ACC112 (cell line): Measurements from ENCODE around the gene TCHP.

Experiments
- H2AFZ ChIP-seq: fragments of 200-600 bp; sonication (generic); one replicate; pipeline ENCODE4 v1.6.0; 2017; ENCODE audit warnings: antibody characterized with exemption, low read length; ENCODE audit not compliant: unreplicated experiment
- H3K27ac ChIP-seq: fragments of 200-600 bp; sonication (generic); 2 replicates; pipeline ENCODE4 v1.5.1; 2014; ENCODE audit warnings: low read depth, mild to moderate bottlenecking, antibody characterized with exemption, low read length, moderate library complexity
- H3K27me3 ChIP-seq: fragments of 200-600 bp; sonication (generic); 2 replicates; pipeline ENCODE4 v1.6.1; 2014; ENCODE audit warnings: mild to moderate bottlenecking, antibody characterized with exemption, low read length, moderate library complexity, mixed read lengths; ENCODE audit not compliant: insufficient read depth
- H3K36me3 ChIP-seq: fragments of 200-600 bp; sonication (generic); 2 replicates; pipeline ENCODE4 v1.6.1; 2016; ENCODE audit warnings: mild to moderate bottlenecking, antibody characterized with exemption, low read length, moderate library complexity, mixed read lengths; ENCODE audit not compliant: insufficient read depth
- H3K4me1 ChIP-seq: fragments of 200-600 bp; sonication (generic); one replicate; pipeline ENCODE4 v1.6.1; 2016; ENCODE audit warnings: low read length, mixed read lengths; ENCODE audit not compliant: insufficient read depth, unreplicated experiment, control insufficient read depth
- H3K4me3 ChIP-seq: fragments of 200-600 bp; sonication (generic); 2 replicates; pipeline ENCODE4 v1.5.1; 2014; ENCODE audit warnings: mild to moderate bottlenecking, low read depth, low read length
- H3K79me2 ChIP-seq: fragments of 200-600 bp; sonication (generic); one replicate; pipeline ENCODE4 v1.6.0; 2016; ENCODE audit warnings: low read length; ENCODE audit not compliant: control insufficient read depth, unreplicated experiment, insufficient read depth

TCHP gene

GRCh38 chr12:109937371-109937770 is 37.3 kb downstream of the TCHP start:
- no peak overlapping the region for H2AFZ ChIP-seq
- peaks cover 8% of the 10 kb centered on the region; the same call in 1 of the 2 replicates for H3K36me3 ChIP-seq
- no peaks in the 10 kb centered on the region for H3K27me3 ChIP-seq
- no peaks in the 10 kb centered on the region for H3K4me1 ChIP-seq
- no peak overlapping the region for H3K4me3 ChIP-seq
- no peak overlapping the region for H3K27ac ChIP-seq
- H3K79me2 ChIP-seq = no peaks in the 10 kb centered on the region

- H3K4me3 ChIP-seq = no peak overlapping the region
- no peaks in the 10 kb centered on the region for H3K27me3 ChIP-seq
- no peaks in the 10 kb centered on the region for H3K79me2 ChIP-seq
- no peak overlapping the region for H2AFZ ChIP-seq
- H3K36me3 ChIP-seq = peaks cover 8% of the 10 kb centered on the region; the same call in 1 of the 2 replicates
- H3K4me1 ChIP-seq = no peaks in the 10 kb centered on the region
- no peak overlapping the region for H3K27ac ChIP-seq
Observed at GRCh38 chr12:109938947-109939346, 38.9 kb downstream of the TCHP start.

DNA sequence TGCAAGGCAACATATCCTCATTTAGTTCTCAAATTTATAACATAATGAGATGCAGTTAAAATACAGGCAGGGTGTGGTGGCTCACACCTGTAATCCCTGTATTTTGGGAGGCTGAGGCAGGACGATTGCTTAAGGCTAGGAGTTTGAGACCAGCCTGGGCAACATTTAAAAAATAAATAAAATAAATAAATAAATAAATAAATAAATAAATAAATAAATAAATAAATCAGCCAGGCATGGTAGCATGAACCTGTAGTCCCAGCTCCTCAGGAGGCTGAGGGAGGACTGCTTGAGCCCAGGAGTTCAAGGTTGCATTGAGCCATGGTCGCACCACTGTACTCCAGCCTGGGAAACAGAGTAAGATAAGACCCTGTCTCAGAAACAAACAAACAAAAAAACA is 39.4 kb downstream of the TCHP start:
- no peak overlapping the region for H2AFZ ChIP-seq
- no peaks in the 10 kb centered on the region for H3K27me3 ChIP-seq
- peaks cover 3% of the 10 kb centered on the region; the same call in 1 of the 2 replicates for H3K36me3 ChIP-seq
- H3K79me2 ChIP-seq = no peaks in the 10 kb centered on the region
- no peak overlapping the region for H3K27ac ChIP-seq
- no peak overlapping the region for H3K4me3 ChIP-seq
- H3K4me1 ChIP-seq = no peaks in the 10 kb centered on the region

DNA sequence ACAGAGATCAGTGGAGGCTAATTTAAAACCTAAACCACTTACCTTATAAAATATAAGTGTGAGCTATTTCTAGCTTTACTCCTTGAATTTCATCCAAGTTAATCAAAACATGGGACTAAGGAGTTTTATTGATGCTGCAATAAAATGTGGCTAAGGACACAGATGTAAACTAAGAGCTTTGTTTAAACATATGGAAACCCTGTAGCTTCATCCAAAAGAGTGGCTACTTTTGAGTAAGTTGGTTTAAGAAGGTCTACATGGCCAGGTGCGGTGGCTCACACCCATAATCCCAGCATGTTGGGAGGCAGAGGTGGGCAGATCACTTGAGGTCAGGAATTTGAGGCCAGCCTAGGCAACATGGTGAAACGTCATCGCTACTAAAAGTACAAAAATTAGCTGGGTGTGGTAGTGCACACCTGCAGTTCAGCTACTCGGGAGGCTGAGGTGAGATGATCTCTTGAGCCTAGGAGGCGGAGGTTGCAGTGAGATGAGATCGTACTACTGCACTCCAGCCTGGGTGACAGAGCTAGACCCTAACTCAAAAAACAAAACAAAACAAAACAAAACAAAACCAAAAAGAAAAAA is 40.4 kb downstream of the TCHP start:
- Histone ChIP-seq H3K27me3 (no peaks in the 10 kb centered on the region), H3K4me1 (no peaks in the 10 kb centered on the region), H3K27ac (no peak overlapping the region), H3K36me3 (peaks cover 3% of the 10 kb centered on the region; the same call in 1 of the 2 replicates), H3K4me3 (no peak overlapping the region), H2AFZ (no peak overlapping the region), H3K79me2 (no peaks in the 10 kb centered on the region)

GRCh38 chr12:109943811-109944210 is 43.7 kb downstream of the TCHP start:
- Histone ChIP-seq H3K79me2 (no peaks in the 10 kb centered on the region), H3K27ac (no peak overlapping the region), H3K4me3 (no peak overlapping the region), H2AFZ (no peak overlapping the region), H3K4me1 (no peaks in the 10 kb centered on the region), H3K27me3 (no peaks in the 10 kb centered on the region), H3K36me3 (peaks cover 6% of the 10 kb centered on the region; the same call in 1 of the 2 replicates)

GRCh38 chr12:109944561-109945359 is 44.7 kb downstream of the TCHP start:
- no peaks in the 10 kb centered on the region for H3K79me2 ChIP-seq
- H3K36me3 ChIP-seq = peaks cover 6% of the 10 kb centered on the region
- no peaks in the 10 kb centered on the region for H3K27me3 ChIP-seq
- H3K4me1 ChIP-seq = no peaks in the 10 kb centered on the region
- H3K4me3 ChIP-seq = no peak overlapping the region
- no peak overlapping the region for H2AFZ ChIP-seq
- H3K27ac ChIP-seq = no peak overlapping the region

- Histone ChIP-seq H3K36me3 (peaks cover 13% of the 10 kb centered on the region), H2AFZ (no peak overlapping the region), H3K4me1 (peaks cover 16% of the 10 kb centered on the region), H3K27me3 (no peaks in the 10 kb centered on the region), H3K4me3 (no peak overlapping the region), H3K27ac (no peak overlapping the region), H3K79me2 (no peaks in the 10 kb centered on the region)
Observed at GRCh38 chr12:109946505-109946904, 46.4 kb downstream of the TCHP start.

DNA sequence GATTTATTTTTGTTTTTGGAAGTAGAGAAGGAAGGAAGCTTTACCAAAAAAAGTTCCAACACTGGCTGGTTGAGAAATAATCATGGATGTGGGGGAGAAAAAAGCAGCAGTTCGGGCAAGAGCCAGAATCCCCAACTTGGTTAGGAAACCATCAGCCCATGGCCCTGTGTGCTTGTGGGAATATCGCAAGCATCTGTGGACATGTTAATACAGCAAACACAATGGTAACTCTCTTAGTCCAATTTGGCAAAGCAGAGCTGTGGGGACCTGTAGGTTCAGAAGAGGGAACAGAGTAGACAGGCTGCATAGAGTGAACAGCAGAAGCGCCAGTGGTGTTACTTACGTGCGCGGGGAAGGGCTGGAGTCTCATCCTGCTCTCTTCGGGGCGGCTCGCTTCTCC is 46.8 kb downstream of the TCHP start:
- Histone ChIP-seq H3K79me2 (no peaks in the 10 kb centered on the region), H3K4me1 (peaks cover 20% of the 10 kb centered on the region), H3K4me3 (no peak overlapping the region), H3K27me3 (no peaks in the 10 kb centered on the region), H3K27ac (no peak overlapping the region), H3K36me3 (peaks cover 13% of the 10 kb centered on the region), H2AFZ (no peak overlapping the region)

DNA sequence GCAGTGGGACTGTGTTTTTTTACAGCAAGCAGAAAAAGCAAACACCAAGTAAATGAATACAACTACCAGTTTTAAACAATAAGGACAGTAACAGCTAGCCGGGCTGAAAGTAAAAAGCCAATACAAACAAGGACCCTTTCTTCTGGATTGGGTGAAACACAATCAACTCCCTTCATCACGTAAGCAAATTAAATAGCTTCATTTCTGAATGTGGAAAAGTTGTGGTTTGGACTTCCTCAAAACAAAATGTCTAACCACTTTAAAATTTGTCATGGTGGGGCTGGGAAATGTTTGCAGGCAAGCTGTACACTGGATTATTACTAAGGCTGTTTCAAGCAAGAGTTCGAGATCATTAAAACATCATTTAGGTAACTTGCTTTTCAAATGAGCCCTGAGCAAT is 47.4 kb downstream of the TCHP start:
- no peaks in the 10 kb centered on the region for H3K27me3 ChIP-seq
- H2AFZ ChIP-seq = no peak overlapping the region
- H3K4me1 ChIP-seq = peaks cover 26% of the 10 kb centered on the region
- H3K36me3 ChIP-seq = peaks cover 14% of the 10 kb centered on the region
- H3K4me3 ChIP-seq = no peak overlapping the region
- no peaks in the 10 kb centered on the region for H3K79me2 ChIP-seq
- no peak overlapping the region for H3K27ac ChIP-seq

DNA sequence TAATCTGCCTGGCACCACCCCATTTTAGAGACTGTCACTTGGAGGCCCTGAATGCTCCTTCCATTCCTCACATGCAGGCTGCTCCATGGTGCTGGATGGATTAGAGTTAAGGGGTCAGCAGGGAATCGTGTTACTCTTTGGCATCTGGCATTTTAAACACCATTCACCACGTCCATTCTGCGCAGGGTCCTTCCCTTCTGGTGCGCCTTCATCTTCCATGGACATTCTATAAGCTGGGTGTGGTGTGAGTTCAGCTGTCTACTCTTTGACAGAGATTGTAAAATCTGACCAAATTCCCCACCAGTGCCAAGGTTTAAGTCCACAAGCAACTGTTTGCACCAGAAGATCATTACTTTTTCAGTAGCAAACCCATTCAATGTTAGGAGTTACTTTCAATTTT is 48.3 kb downstream of the TCHP start:
- Histone ChIP-seq H3K27me3 (no peaks in the 10 kb centered on the region), H3K79me2 (no peaks in the 10 kb centered on the region), H3K4me3 (no peak overlapping the region), H3K27ac (no peak overlapping the region), H3K36me3 (peaks cover 21% of the 10 kb centered on the region), H3K4me1 (peaks cover 32% of the 10 kb centered on the region), H2AFZ (no peak overlapping the region)

DNA sequence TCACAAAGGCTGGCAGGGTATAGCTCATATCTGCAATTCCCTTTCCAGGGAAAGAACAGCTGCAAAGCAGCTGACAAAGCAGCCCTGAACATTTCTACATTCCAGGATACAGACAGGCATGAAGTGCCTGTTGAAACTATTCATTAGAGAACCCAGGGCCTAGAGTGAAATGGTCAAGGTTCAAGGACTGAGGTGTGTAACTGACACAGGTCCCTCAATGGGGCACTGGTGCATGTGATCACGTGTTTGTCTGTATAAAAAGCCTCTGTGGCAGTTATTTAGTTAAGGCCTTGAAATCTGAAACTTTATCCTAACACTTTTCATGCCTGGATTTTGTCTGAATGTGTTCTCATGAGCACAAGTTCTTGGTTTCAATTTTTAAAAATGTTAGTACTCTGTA is 49.0 kb downstream of the TCHP start:
- Histone ChIP-seq H3K27me3 (no peaks in the 10 kb centered on the region), H3K4me1 (peaks cover 32% of the 10 kb centered on the region), H3K36me3 (peaks cover 21% of the 10 kb centered on the region), H3K79me2 (no peaks in the 10 kb centered on the region), H2AFZ (no peak overlapping the region), H3K27ac (no peak overlapping the region), H3K4me3 (no peak overlapping the region)
